PC-9 (cell line): ENCODE measurements around the gene AUTS2.

Experiments
- CTCF ChIP-seq: fragments of 200-600 bp; sonication (generic); conservative IDR thresholded peaks from 2 replicates; pipeline ENCODE4 v1.6.1; 2017; ENCODE audit warnings: mixed run types, antibody characterized with exemption, mild to moderate bottlenecking, moderate library complexity
- EZH2 ChIP-seq: fragments of 200-600 bp; sonication (generic); IDR thresholded peaks from 2 replicates; pipeline ENCODE4 v1.8.0; 2017; ENCODE audit warnings: antibody characterized with exemption, low read depth

DNA sequence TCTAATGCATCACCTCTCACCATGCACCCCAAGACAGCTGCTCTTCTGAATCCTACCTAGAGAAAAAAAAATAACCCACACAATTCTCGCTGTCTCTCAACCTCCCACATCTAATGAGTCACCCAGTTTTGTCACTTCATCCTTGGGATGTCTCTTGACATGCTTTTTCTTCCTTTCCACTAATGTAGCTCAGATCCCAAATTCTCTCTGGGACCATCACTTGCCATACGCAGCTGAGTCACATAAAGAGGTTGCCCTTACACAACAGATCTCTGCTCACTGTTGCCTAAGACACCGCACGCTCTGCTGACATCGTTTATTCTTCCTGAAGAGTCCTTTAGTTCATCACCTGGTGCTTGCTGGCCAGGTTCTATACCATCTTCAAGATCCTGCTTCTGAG lies 927.7 kb downstream of the AUTS2 start:
- TF ChIP-seq CTCF (no peak), EZH2 (no peak)
